ENCODE data around the gene DTX3L. TPM values are rescaled to one million over a fixed set of nuclear protein-coding genes. Genes with fewer than 3 reads are reported as not detected.

DTX3L gene
- polyA plus RNA-seq, 3 donors, result 8.6 to 29.0 (median 17.7) TPM

DNA sequence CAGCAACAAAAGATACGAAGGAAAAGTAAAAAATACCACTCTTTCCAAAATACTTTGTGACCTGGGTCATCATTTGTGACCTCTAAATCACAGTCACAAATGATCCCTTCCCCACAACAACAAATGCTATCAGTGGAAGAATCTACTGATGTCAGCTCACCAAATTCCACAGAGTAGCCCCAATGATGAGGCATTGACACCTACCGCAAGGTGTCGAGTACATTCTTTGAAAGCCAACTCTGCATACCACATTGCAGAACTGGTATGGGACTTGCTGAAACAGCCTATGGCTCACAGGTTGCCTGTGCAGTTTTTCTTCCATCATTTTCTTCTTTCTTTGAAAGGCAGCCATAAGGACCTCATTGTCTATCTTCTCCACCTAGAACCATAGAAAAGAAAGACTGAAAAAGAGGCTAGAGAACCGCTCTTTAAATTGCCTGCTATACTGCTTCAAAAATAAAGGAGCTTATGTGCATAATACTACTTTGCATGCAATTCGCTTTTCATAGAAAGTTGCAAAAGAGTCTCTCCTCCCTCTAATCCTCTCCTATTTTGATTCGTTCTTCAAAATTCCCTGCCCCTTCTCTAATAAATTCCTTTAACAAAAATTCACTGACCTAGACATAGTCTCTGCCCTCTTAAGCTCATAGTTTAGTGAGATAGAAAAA is 28.0 kb upstream of the DTX3L start:
- H3K27ac Mint-ChIP-seq, result no peak overlapping the region
- intact Hi-C loops (cut with micrococcal nuclease), result no loop called here

DNA sequence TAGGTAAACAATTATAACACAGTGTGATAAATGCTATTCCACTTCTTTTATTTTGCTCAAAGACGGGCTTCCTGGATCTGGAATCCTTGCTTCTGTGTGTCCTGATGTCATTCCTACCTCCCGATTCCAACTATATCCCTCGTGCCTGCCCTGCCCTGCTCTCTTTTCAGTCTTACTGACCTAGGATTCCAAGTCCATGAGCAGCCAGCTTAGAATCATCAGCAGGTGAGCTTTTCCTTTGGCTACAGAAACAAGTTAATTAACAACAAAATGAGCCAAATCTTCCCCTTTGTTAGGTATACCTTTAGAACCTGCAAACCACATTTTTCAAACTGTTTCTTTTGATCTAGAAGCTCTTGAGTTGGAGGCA is 27.5 kb upstream of the DTX3L start:
- Histone ChIP-seq H3K27ac (ENCODE audit: low read depth in 1 of 2, low read length in 2 of 2) (no peak overlapping the region), H3K36me3 (replicated peaks in 1 of 2; ENCODE audit: control insufficient read depth in 1 of 2, insufficient read depth in 2 of 2, low read length in 2 of 2) (peaks cover 71 to 91% of the 10 kb centered on the region in 2 donors), H4K20me1 (ENCODE audit: insufficient read depth, low read length) (peaks cover 18% of the 10 kb centered on the region), H3K9me3 (replicated peaks in 1 of 2; ENCODE audit: control insufficient read depth in 1 of 2, insufficient read depth in 1 of 2, low read length in 2 of 2) (no peaks in the 10 kb centered on the region), H3K27me3 (ENCODE audit: control insufficient read depth in 2 of 2, insufficient read depth in 2 of 2, low read length in 2 of 2) (no peaks in the 10 kb centered on the region), H3K79me2 (ENCODE audit: insufficient read depth, low read length) (no peaks in the 10 kb centered on the region), H2AFZ (ENCODE audit: insufficient read depth, low read depth, low read length, poor library complexity, severe bottlenecking) (no peak overlapping the region), H3K4me3 (replicated peaks in 1 of 3; ENCODE audit: low read depth in 2 of 3, low read length in 3 of 3) (no peak overlapping the region), H3K9ac (ENCODE audit: insufficient read depth, low read length, poor library complexity, severe bottlenecking) (no peak overlapping the region), H3K4me1 (ENCODE audit: control insufficient read depth in 1 of 2, insufficient read depth in 2 of 2, low read length in 2 of 2) (peaks cover 10 to 28% of the 10 kb centered on the region in 2 donors), H3K4me2 (replicated peaks; ENCODE audit: extremely low read depth, low read length, poor library complexity, severe bottlenecking) (no peak overlapping the region)
- TF ChIP-seq, protein P1, sequence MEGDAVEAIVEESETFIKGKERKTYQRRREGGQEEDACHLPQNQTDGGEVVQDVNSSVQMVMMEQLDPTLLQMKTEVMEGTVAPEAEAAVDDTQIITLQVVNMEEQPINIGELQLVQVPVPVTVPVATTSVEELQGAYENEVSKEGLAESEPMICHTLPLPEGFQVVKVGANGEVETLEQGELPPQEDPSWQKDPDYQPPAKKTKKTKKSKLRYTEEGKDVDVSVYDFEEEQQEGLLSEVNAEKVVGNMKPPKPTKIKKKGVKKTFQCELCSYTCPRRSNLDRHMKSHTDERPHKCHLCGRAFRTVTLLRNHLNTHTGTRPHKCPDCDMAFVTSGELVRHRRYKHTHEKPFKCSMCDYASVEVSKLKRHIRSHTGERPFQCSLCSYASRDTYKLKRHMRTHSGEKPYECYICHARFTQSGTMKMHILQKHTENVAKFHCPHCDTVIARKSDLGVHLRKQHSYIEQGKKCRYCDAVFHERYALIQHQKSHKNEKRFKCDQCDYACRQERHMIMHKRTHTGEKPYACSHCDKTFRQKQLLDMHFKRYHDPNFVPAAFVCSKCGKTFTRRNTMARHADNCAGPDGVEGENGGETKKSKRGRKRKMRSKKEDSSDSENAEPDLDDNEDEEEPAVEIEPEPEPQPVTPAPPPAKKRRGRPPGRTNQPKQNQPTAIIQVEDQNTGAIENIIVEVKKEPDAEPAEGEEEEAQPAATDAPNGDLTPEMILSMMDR (IDR thresholded peaks at IDR 0.05), result no peak
- Mint-ChIP-seq H3K4me3 (no peak overlapping the region), H3K9me3 (no peaks in the 10 kb centered on the region), H3K27me3 (ENCODE audit: low read depth in 3 of 3) (peaks cover 0 to 1% (median 0%) of the 10 kb centered on the region in 3 donors), H3K4me1 (peaks cover 22% of the 10 kb centered on the region), H3K27ac (no peak overlapping the region), H3K36me3 (peaks cover 83 to 90% of the 10 kb centered on the region in 2 donors)
- intact Hi-C loops (cut with micrococcal nuclease), result no loop called here
- WGBS (ENCODE audit: insufficient coverage), result 100% methylated on average over 2 of the region's 3 CpGs
- no peak for DNase-seq

More for the DNA sequence above, 28.0 kb upstream of the DTX3L start:
- no peak for DNase-seq
- TF ChIP-seq, protein P1 (IDR thresholded peaks at IDR 0.05), result no peak
- H3K36me3 Mint-ChIP-seq, result peaks cover 83 to 89% of the 10 kb centered on the region in 2 donors
- no peak overlapping the region for H3K4me3 Mint-ChIP-seq
- peaks cover 0 to 1% (median 0%) of the 10 kb centered on the region in 3 donors for H3K27me3 Mint-ChIP-seq (ENCODE audit: low read depth in 3 of 3)
- peaks cover 22% of the 10 kb centered on the region for H3K4me1 Mint-ChIP-seq
- 90% methylated on average over 3 of the region's 6 CpGs for WGBS (ENCODE audit: insufficient coverage)
- Histone ChIP-seq H4K20me1 (ENCODE audit: insufficient read depth, low read length) (peaks cover 16% of the 10 kb centered on the region), H3K27ac (ENCODE audit: low read depth in 1 of 2, low read length in 2 of 2) (no peak overlapping the region), H3K4me3 (replicated peaks in 1 of 3; ENCODE audit: low read depth in 2 of 3, low read length in 3 of 3) (no peak overlapping the region), H3K27me3 (ENCODE audit: control insufficient read depth in 2 of 2, insufficient read depth in 2 of 2, low read length in 2 of 2) (no peaks in the 10 kb centered on the region), H3K36me3 (replicated peaks in 1 of 2; ENCODE audit: control insufficient read depth in 1 of 2, insufficient read depth in 2 of 2, low read length in 2 of 2) (peaks cover 71 to 91% of the 10 kb centered on the region in 2 donors), H3K79me2 (ENCODE audit: insufficient read depth, low read length) (no peaks in the 10 kb centered on the region), H2AFZ (ENCODE audit: insufficient read depth, low read depth, low read length, poor library complexity, severe bottlenecking) (no peak overlapping the region), H3K9me3 (replicated peaks in 1 of 2; ENCODE audit: control insufficient read depth in 1 of 2, insufficient read depth in 1 of 2, low read length in 2 of 2) (no peaks in the 10 kb centered on the region), H3K4me1 (ENCODE audit: control insufficient read depth in 1 of 2, insufficient read depth in 2 of 2, low read length in 2 of 2) (peaks cover 10 to 28% of the 10 kb centered on the region in 2 donors), H3K4me2 (replicated peaks; ENCODE audit: extremely low read depth, low read length, poor library complexity, severe bottlenecking) (no peak overlapping the region), H3K9ac (ENCODE audit: insufficient read depth, low read length, poor library complexity, severe bottlenecking) (no peak overlapping the region)
- H3K9me3 Mint-ChIP-seq, result no peaks in the 10 kb centered on the region
